NCI-H2029 (cell line): ENCODE results near the gene SLAIN2.
"Not testable (repeated sequence)": the region's sequence is repeated elsewhere in the genome, so short reads cannot be mapped to it uniquely, and the experiment has no call there.

Experiments
- DNase-seq: peaks from one replicate; lab custom pipeline; 2025; lab: John Stamatoyannopoulos, UW

SLAIN2 gene

GRCh38 chr4:48440914-48441313 is 99.6 kb downstream of the SLAIN2 start:
- DNase-seq, result not testable (repeated sequence)

GRCh38 chr4:48445704-48446103 is 104.4 kb downstream of the SLAIN2 start:
- DNase-seq, result peak; percentile 15

GRCh38 chr4:48446642-48447041 is 105.3 kb downstream of the SLAIN2 start:
- no peak for DNase-seq

GRCh38 chr4:48449151-48449550 is 107.8 kb downstream of the SLAIN2 start:
- DNase-seq, result no peak

- no peak for DNase-seq
Observed at GRCh38 chr4:48450740-48451139, 109.4 kb downstream of the SLAIN2 start.

- DNase-seq, result not testable (repeated sequence)
Observed at GRCh38 chr4:48451656-48452055, 110.3 kb downstream of the SLAIN2 start.

- no peak for DNase-seq
Observed at GRCh38 chr4:48454591-48454990, 113.3 kb downstream of the SLAIN2 start.

GRCh38 chr4:48461000-48461399 is 119.7 kb downstream of the SLAIN2 start:
- no peak for DNase-seq

- no peak for DNase-seq
Observed at GRCh38 chr4:48462363-48462762, 121.0 kb downstream of the SLAIN2 start.

GRCh38 chr4:48467442-48467841 is 126.1 kb downstream of the SLAIN2 start:
- no peak for DNase-seq

GRCh38 chr4:48467891-48468290 is 126.6 kb downstream of the SLAIN2 start:
- no peak for DNase-seq

GRCh38 chr4:48470137-48470536 is 128.8 kb downstream of the SLAIN2 start:
- no peak for DNase-seq

- no peak for DNase-seq
Observed at GRCh38 chr4:48470570-48470969, 129.2 kb downstream of the SLAIN2 start.

- DNase-seq, result peak; percentile 26
Observed at GRCh38 chr4:48472794-48473193, 131.5 kb downstream of the SLAIN2 start.

GRCh38 chr4:48475770-48476169 is 134.4 kb downstream of the SLAIN2 start:
- no peak for DNase-seq
